ENCODE data around the gene ZNF418.
"Not testable (repeated sequence)": the region's sequence is repeated elsewhere in the genome, so short reads cannot be mapped to it uniquely, and the experiment has no call there.

The ZNF418 gene

DNA sequence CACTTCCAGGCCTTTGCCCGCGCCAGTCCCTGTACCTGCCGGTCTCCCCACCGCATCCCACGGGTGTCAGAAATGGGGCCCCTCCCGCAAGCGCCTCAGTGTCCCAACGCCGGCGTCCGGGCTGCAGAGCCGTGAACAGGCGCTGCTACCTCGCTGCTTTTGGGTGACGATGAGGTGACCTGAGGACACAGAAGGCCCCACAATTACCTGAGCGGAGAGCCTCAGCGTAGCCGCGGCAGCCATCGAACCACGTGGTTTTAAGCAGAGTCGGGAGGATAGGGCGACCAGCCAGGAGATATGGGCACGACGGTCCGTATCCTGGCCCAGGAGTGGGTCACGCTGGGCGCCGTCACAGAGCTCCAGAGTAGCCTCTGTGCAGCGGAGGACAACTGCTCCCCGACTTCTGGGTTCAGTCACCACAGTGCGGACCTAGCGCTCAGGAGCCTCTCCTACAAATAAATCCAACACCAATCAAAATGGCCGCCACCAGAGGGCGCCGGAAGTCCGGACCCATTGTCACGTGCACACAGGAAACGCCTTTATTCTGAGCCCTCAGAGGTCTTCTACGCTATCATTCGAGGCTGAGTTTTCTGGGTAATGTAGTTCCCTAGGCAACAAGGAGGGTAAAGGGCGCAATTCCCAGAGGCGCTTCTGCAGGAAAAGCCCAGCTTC is 46.5 kb downstream of the ZNF418 start, which contains the start of gene ZNF814:
Gene ZNF814, minus strand, starts transcription at position 478 of the 672 bp plus-strand sequence. Its CDS starts 235 bp downstream, at position 243.
- DNase-seq: peak; percentile 71

DNA sequence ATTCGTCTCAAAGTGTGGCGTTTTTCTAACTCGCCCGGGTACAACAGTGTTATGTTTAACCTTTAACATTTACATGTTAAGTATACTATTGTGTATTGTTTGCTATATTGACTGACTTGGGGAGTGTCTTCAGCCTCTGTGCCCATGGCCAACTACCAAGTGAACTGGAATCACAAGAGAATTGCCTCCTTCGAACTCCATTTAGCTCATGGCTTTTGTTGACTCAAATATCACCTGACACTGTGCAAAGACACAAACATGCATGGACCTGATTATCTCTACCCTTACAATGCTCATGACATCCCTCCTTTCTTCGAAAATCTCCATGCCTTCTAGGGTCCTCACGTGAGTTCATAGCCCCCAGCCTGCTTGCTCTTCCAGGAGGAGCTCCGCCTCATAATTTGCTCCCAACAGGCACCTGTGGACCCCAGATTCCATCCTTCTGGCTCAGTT is 47.1 kb downstream of the ZNF418 start:
- DNase-seq: no peak

DNA sequence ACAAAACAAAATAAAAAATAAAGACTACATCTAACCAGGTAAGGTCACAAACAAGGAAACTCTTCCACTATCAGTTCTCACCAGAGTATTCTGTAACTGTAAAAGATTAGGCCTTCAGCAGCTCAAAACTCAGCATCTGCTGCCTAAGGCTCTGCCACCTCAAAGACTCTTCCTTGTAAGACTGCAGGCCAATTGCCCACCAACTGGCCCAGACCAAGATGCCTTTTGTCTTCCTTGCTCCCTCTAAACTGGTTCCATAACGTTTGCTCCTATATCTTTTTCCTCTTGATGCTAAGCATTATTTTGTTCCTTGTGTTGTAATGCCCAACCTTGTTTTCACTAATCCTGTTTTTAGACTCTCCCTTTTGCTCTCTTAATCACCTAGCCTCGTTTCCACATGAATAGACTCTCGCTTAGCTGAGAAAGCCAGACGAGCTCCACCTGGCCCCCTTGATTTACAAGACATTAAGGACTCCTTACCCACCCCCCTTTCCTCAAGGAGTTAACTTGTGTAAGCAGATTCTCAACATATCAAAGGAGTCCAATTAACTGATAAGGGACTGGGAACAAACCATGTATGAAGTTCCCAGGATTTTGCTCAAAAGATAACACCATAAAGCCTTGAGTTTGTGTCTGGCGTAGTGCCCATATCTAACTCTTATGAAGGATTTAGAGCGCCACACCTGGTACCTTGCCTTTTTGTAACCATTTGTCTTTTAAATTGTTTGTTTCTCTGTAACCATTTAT is 47.8 kb downstream of the ZNF418 start:
- DNase-seq: no peak

DNA sequence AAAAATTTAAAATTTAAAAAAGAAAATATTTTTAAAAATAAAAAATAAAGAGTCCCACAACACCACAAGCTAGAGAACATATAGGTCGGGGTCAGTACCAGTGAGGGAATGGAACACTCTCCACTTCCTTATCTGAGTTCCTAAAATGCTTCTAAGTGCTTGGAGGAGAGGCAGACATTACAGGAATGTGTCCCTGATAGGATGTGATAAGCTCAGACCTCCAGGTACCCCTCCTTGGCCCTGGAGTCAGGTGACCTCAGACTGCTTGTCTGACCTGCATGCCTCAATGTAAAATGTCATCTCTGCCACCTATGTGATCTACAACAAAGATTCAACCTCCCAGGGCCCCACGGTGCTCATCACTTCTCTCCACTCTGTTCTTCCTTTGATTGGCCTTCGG is 49.2 kb downstream of the ZNF418 start:
- DNase-seq: no peak

DNA sequence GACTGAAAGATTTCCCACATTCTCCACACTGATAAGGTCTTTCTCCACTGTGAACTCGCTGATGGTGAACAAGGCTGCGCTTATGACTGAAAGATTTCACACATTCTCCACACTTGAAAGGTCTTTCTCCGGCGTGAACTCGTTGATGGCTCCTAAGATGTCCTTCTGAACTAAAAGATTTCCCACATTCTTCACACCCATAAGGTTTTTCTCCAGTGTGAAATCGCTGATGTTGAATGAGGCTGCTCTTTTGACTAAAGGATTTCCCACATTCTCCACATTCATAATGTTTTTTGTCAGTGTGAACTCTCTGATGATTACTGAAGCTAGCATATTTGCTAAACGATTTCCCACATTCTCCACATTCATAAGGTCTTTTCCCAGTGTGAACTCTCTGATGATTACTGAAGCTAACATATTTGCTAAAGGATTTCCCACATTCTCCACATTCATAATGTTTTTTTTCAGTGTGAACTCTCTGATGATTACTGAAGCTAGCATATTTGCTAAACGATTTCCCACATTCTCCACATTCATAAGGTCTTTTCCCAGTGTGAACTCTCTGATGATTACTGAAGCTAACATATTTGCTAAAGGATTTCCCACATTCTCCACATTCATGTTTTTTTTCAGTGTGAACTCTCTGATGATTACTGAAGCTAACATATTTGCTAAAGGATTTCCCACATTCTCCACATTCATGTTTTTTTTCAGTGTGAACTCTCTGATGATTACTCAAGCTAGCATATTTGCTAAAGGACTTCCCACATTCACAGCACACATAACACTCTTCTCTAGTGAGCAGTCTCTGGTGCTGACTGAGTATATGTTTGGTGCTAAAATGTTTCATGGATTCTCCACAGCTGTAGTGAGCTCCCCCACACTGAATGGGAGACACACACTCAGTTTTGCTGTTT is 61.1 kb downstream of the ZNF418 start:
- not testable (repeated sequence) for DNase-seq

DNA sequence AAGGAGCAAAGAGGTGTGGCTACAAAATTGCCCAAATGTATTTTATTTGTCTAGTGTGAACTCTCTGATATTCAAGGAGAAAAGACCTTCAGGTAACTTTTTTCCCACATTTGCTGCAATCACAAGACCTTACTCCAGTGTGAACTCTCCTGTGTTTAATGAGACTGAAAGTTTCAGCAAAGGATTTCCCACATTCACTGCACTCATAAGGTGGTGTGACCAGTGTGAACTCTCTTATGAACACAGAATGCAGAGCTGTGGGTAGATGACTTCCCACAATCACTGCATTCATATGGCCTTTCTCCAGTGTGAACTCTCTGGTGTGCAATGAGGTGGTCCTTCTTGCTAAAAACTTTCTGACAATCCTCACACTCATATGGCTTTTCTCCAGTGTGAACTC is 62.8 kb downstream of the ZNF418 start:
- DNase-seq: no peak
